Activated T-helper 2 cell treated with anti-CD3 and anti-CD28 coated beads, Interferon-gamma antibody, Interleukin-2, Interleukin-4, amounts not matched to agents 10 μg/mL and 5 μg/mL and 100 μg/mL, durations not matched to agents 14 hours and 24 hours and 36 hours (primary cell): ENCODE data around the gene PRAF2. TPM values are rescaled to one million over a fixed set of nuclear protein-coding genes. Genes with fewer than 3 reads are reported as not detected.
A peak's percentile ranks its signal among the peaks of the same experiment; 100 is the strongest.

Experiments
- DNase-seq: peaks from one replicate; pipeline ENCODE4 v3.0.0; 2021; ENCODE audit warnings: low spot score
- H3K27ac Mint-ChIP-seq: one replicate; pipeline ENCODE4 v1.8.0; 2021; ENCODE audit warnings: mixed read lengths
- H3K27me3 Mint-ChIP-seq: one replicate; pipeline ENCODE4 v1.8.0; 2021; ENCODE audit warnings: low read depth, mixed read lengths
- H3K36me3 Mint-ChIP-seq: one replicate; pipeline ENCODE4 v1.8.0; 2021; ENCODE audit warnings: low read depth, mixed read lengths
- H3K4me1 Mint-ChIP-seq: one replicate; pipeline ENCODE4 v1.8.0; 2021; ENCODE audit warnings: low read depth, mixed read lengths
- H3K4me3 Mint-ChIP-seq: one replicate; pipeline ENCODE4 v1.8.0; 2021; ENCODE audit warnings: low read depth, mild to moderate bottlenecking, moderate library complexity, mixed read lengths
- H3K9me3 Mint-ChIP-seq: one replicate; pipeline ENCODE4 v1.8.0; 2021; ENCODE audit warnings: mixed read lengths
- intact Hi-C: fragments of 100-400 bp; cut with micrococcal nuclease; formaldehyde crosslinking; loops from one replicate; pipeline ENCODE4 v1.15.1; 2023
- total RNA-seq: library from RNA; stranded (reverse); gene quantifications from 2 replicates; pipeline ENCODE4 v1.2.3, GENCODE V29; 2022

PRAF2 gene
- total RNA-seq, 1 donor from 2014 or later, result 14.2 TPM

GRCh38 chrX:49053223-49054072 is 20.4 kb downstream of the PRAF2 start:
- Mint-ChIP-seq H3K4me1 (peaks cover 22% of the 10 kb centered on the region), H3K9me3 (no peaks in the 10 kb centered on the region), H3K4me3 (peak overlapping the region; percentile 82), H3K27me3 (no peaks in the 10 kb centered on the region), H3K27ac (peak overlapping the region; percentile 85), H3K36me3 (no peaks in the 10 kb centered on the region)
- peak; percentile 40 for DNase-seq
- intact Hi-C loops, result no loop called here

- Mint-ChIP-seq H3K4me3 (peak overlapping the region; percentile 92), H3K27ac (peak overlapping the region; percentile 83), H3K9me3 (no peaks in the 10 kb centered on the region), H3K36me3 (peaks cover 13% of the 10 kb centered on the region), H3K4me1 (peaks cover 31% of the 10 kb centered on the region), H3K27me3 (no peaks in the 10 kb centered on the region)
- intact Hi-C loops, result loop anchor here (1.0 kb wide), 6 partner anchors 42 to 470 kb away; partner anchors contain the start of genes GRIPAP1, PIM2, PQBP1 and RBM3
- no peak for DNase-seq
These were observed 29.9 kb downstream of the PRAF2 start for GRCh38 chrX:49043987-49044281.

GRCh38 chrX:49043220-49043986 is 30.4 kb downstream of the PRAF2 start, which contains the start of gene TFE3:
Gene TFE3 (minus strand): TSS chrX:49043357. CDS start chrX:49043226, 131 bp downstream.
- peaks cover 33% of the 10 kb centered on the region for H3K4me1 Mint-ChIP-seq
- H3K27ac Mint-ChIP-seq, result peak within 1 kb of the TSS; percentile 94
- DNase-seq, result peak; percentile 94
- H3K4me3 Mint-ChIP-seq, result peak within 1 kb of the TSS; percentile 92
- H3K36me3 Mint-ChIP-seq, result peaks cover 19% of the 10 kb centered on the region
- no peaks in the 10 kb centered on the region for H3K9me3 Mint-ChIP-seq
- intact Hi-C loops, result loop anchor here (1.0 kb wide), 6 partner anchors 41 to 469 kb away; partner anchors contain the start of genes GRIPAP1, PIM2, PQBP1 and RBM3
- no peaks in the 10 kb centered on the region for H3K27me3 Mint-ChIP-seq

- no peaks in the 10 kb centered on the region for H3K9me3 Mint-ChIP-seq
- peaks cover 23% of the 10 kb centered on the region for H3K36me3 Mint-ChIP-seq
- H3K27me3 Mint-ChIP-seq, result no peaks in the 10 kb centered on the region
- H3K4me1 Mint-ChIP-seq, result peaks cover 33% of the 10 kb centered on the region
- H3K27ac Mint-ChIP-seq, result peak overlapping the region; percentile 94
- peak overlapping the region; percentile 92 for H3K4me3 Mint-ChIP-seq
- intact Hi-C loops, result loop anchor here (1.0 kb wide), 6 partner anchors 40 to 468 kb away; partner anchors contain the start of genes GRIPAP1, PIM2, PQBP1 and RBM3
- no peak for DNase-seq
These were observed 31.1 kb downstream of the PRAF2 start for GRCh38 chrX:49042581-49043219.

GRCh38 chrX:49041744-49042580 is 31.8 kb downstream of the PRAF2 start:
- H3K27ac Mint-ChIP-seq, result peak overlapping the region; percentile 94
- H3K9me3 Mint-ChIP-seq, result no peaks in the 10 kb centered on the region
- H3K4me1 Mint-ChIP-seq, result peaks cover 33% of the 10 kb centered on the region
- peak overlapping the region; percentile 92 for H3K4me3 Mint-ChIP-seq
- peaks cover 25% of the 10 kb centered on the region for H3K36me3 Mint-ChIP-seq
- intact Hi-C loops, result no loop called here
- no peak for DNase-seq
- H3K27me3 Mint-ChIP-seq, result no peaks in the 10 kb centered on the region

GRCh38 chrX:49040376-49040955 is 33.3 kb downstream of the PRAF2 start:
- intact Hi-C loops, result no loop called here
- DNase-seq, result no peak
- no peaks in the 10 kb centered on the region for H3K27me3 Mint-ChIP-seq
- H3K9me3 Mint-ChIP-seq, result no peaks in the 10 kb centered on the region
- peaks cover 33% of the 10 kb centered on the region for H3K4me1 Mint-ChIP-seq
- peak overlapping the region; percentile 82 for H3K27ac Mint-ChIP-seq
- H3K4me3 Mint-ChIP-seq, result peak overlapping the region; percentile 55
- peaks cover 25% of the 10 kb centered on the region for H3K36me3 Mint-ChIP-seq

- no peaks in the 10 kb centered on the region for H3K9me3 Mint-ChIP-seq
These were observed 34.0 kb downstream of the PRAF2 start for GRCh38 chrX:49039598-49040375.

GRCh38 chrX:49037883-49038475 is 35.8 kb downstream of the PRAF2 start:
- peak overlapping the region; percentile 24 for H3K27ac Mint-ChIP-seq
- no peak overlapping the region for H3K4me3 Mint-ChIP-seq
- no peak for DNase-seq
- peaks cover 26% of the 10 kb centered on the region for H3K4me1 Mint-ChIP-seq
- intact Hi-C loops, result no loop called here
- H3K36me3 Mint-ChIP-seq, result peaks cover 44% of the 10 kb centered on the region
- H3K9me3 Mint-ChIP-seq, result no peaks in the 10 kb centered on the region
- no peaks in the 10 kb centered on the region for H3K27me3 Mint-ChIP-seq

More at GRCh38 chrX:49039598-49040375, 34.0 kb downstream of the PRAF2 start:
- peak; percentile 21 for DNase-seq
- peaks cover 26% of the 10 kb centered on the region for H3K36me3 Mint-ChIP-seq
- H3K4me1 Mint-ChIP-seq, result peaks cover 33% of the 10 kb centered on the region
- intact Hi-C loops, result no loop called here
- H3K27ac Mint-ChIP-seq, result peak overlapping the region; percentile 82
- peak overlapping the region; percentile 55 for H3K4me3 Mint-ChIP-seq
- no peaks in the 10 kb centered on the region for H3K27me3 Mint-ChIP-seq

GRCh38 chrX:49030283-49030682 is 43.5 kb downstream of the PRAF2 start:
- Mint-ChIP-seq H3K4me3 (no peak overlapping the region), H3K27me3 (no peaks in the 10 kb centered on the region), H3K4me1 (no peaks in the 10 kb centered on the region), H3K27ac (no peak overlapping the region), H3K36me3 (peaks cover 37% of the 10 kb centered on the region), H3K9me3 (no peaks in the 10 kb centered on the region)
- intact Hi-C loops, result no loop called here
- no peak for DNase-seq

- H3K27ac Mint-ChIP-seq, result no peak overlapping the region
- H3K27me3 Mint-ChIP-seq, result no peaks in the 10 kb centered on the region
- no peak overlapping the region for H3K4me3 Mint-ChIP-seq
- DNase-seq, result no peak
- H3K4me1 Mint-ChIP-seq, result no peaks in the 10 kb centered on the region
- peaks cover 37% of the 10 kb centered on the region for H3K36me3 Mint-ChIP-seq
- intact Hi-C loops, result no loop called here
- no peaks in the 10 kb centered on the region for H3K9me3 Mint-ChIP-seq
These were observed 43.9 kb downstream of the PRAF2 start for GRCh38 chrX:49029876-49030275.
